H9 (cell line): ENCODE measurements around the gene VIT. TPM values are rescaled to one million over a fixed set of nuclear protein-coding genes. Genes with fewer than 3 reads are reported as not detected.

Experiments used
- DNase-seq: peaks from one replicate; pipeline ENCODE4 v3.0.0-alpha.2; 2017
- H2AFZ ChIP-seq: one replicate; pipeline ENCODE4 v1.6.1; 2013; ENCODE audit warnings: mild to moderate bottlenecking, low read length, control low read depth, moderate library complexity
- H2AK5ac ChIP-seq: 2 replicates; pipeline ENCODE4 v1.6.1; 2013; ENCODE audit warnings: low read length, control low read depth, mixed read lengths; ENCODE audit not compliant: insufficient read length
- H2BK120ac ChIP-seq: one replicate; pipeline ENCODE4 v1.6.1; 2013; ENCODE audit warnings: low read depth, mild to moderate bottlenecking, low read length, control low read depth, inconsistent platforms; ENCODE audit not compliant: poor library complexity, severe bottlenecking
- H2BK12ac ChIP-seq: 2 replicates; pipeline ENCODE4 v1.6.1; 2013; ENCODE audit warnings: low read length, control low read depth, mixed read lengths, low read depth; ENCODE audit not compliant: insufficient read length
- H2BK15ac ChIP-seq: 2 replicates; pipeline ENCODE4 v1.6.1; 2013; ENCODE audit warnings: low read depth, low read length, control low read depth
- H2BK20ac ChIP-seq: one replicate; pipeline ENCODE4 v1.6.1; 2013; ENCODE audit warnings: low read depth, mild to moderate bottlenecking, low read length, control low read depth, inconsistent platforms; ENCODE audit not compliant: poor library complexity, severe bottlenecking
- H2BK5ac ChIP-seq: 2 replicates; pipeline ENCODE4 v1.6.1; 2013; ENCODE audit warnings: low read length, control low read depth, mixed read lengths; ENCODE audit not compliant: insufficient read length
- H3K14ac ChIP-seq: 2 replicates; pipeline ENCODE4 v1.6.1; 2013; ENCODE audit warnings: low read length, control low read depth; ENCODE audit not compliant: insufficient read depth
- H3K18ac ChIP-seq: 2 replicates; pipeline ENCODE4 v1.6.1; 2013; ENCODE audit warnings: low read depth, mild to moderate bottlenecking, mixed read lengths, low read length, control low read depth; ENCODE audit not compliant: insufficient read length
- H3K23ac ChIP-seq: 2 replicates; pipeline ENCODE4 v1.6.1; 2013; ENCODE audit warnings: low read length, control low read depth, mixed read lengths, low read depth; ENCODE audit not compliant: insufficient read length
- H3K23me2 ChIP-seq: 2 replicates; pipeline ENCODE4 v1.6.1; 2013; ENCODE audit warnings: low read depth, mild to moderate bottlenecking, mixed read lengths, low read length, control low read depth; ENCODE audit not compliant: insufficient read length, poor library complexity, severe bottlenecking
- H3K27ac ChIP-seq: 2 replicates; pipeline ENCODE4 v1.5.1; 2013; ENCODE audit warnings: low read length, control low read depth, mixed read lengths, low read depth; ENCODE audit not compliant: insufficient read length
- H3K27me3 ChIP-seq: 2 replicates; pipeline ENCODE4 v1.6.1; 2013; ENCODE audit warnings: low read length, control low read depth, inconsistent platforms; ENCODE audit not compliant: insufficient read depth
- H3K4ac ChIP-seq: 2 replicates; pipeline ENCODE4 v1.6.1; 2013; ENCODE audit warnings: low read depth, mild to moderate bottlenecking, control low read depth, inconsistent platforms, low read length, moderate library complexity
- H3K4me1 ChIP-seq: 2 replicates; pipeline ENCODE4 v1.6.1; 2013; ENCODE audit warnings: low read length, control low read depth, inconsistent platforms; ENCODE audit not compliant: insufficient read depth
- H3K4me2 ChIP-seq: 2 replicates; pipeline ENCODE4 v1.6.1; 2013; ENCODE audit warnings: low read length, control low read depth, mixed read lengths; ENCODE audit not compliant: insufficient read length, insufficient read depth
- H3K56ac ChIP-seq: 2 replicates; pipeline ENCODE4 v1.6.1; 2013; ENCODE audit warnings: low read depth, mild to moderate bottlenecking, mixed read lengths, low read length, control low read depth; ENCODE audit not compliant: insufficient read length
- H3K79me1 ChIP-seq: 2 replicates; pipeline ENCODE4 v1.6.1; 2013; ENCODE audit warnings: low read depth, mild to moderate bottlenecking, moderate library complexity, low read length, control low read depth, inconsistent platforms; ENCODE audit not compliant: insufficient read depth, poor library complexity, severe bottlenecking
- H3K79me2 ChIP-seq: 2 replicates; pipeline ENCODE4 v1.6.1; 2013; ENCODE audit warnings: low read length, control low read depth, inconsistent platforms; ENCODE audit not compliant: insufficient read depth
- H3K9ac ChIP-seq: 2 replicates; pipeline ENCODE4 v1.6.1; 2013; ENCODE audit warnings: low read length, control low read depth, mixed read lengths; ENCODE audit not compliant: insufficient read length; ENCODE audit errors: extremely low read depth
- H3K9me3 ChIP-seq: one replicate; pipeline ENCODE4 v1.6.1; 2013; ENCODE audit warnings: low read depth, low read length, inconsistent platforms; ENCODE audit not compliant: control insufficient read depth
- H3T11ph ChIP-seq: one replicate; pipeline ENCODE4 v1.6.1; 2013; ENCODE audit warnings: mild to moderate bottlenecking, low read length, control low read depth, inconsistent platforms
- H4K20me1 ChIP-seq: one replicate; pipeline ENCODE4 v1.6.1; 2013; ENCODE audit not compliant: control insufficient read depth, insufficient read length, insufficient read depth
- H4K5ac ChIP-seq: 2 replicates; pipeline ENCODE4 v1.6.1; 2013; ENCODE audit warnings: low read depth, mild to moderate bottlenecking, mixed read lengths, low read length, control low read depth; ENCODE audit not compliant: insufficient read length
- H4K8ac ChIP-seq: replicated peaks from 2 replicates; pipeline ENCODE4 v1.6.1; 2013; ENCODE audit warnings: low read length, control low read depth, mixed read lengths, low read depth; ENCODE audit not compliant: insufficient read length
- H4K91ac ChIP-seq: 2 replicates; pipeline ENCODE4 v1.6.1; 2013; ENCODE audit warnings: low read depth, mild to moderate bottlenecking, moderate library complexity, mixed read lengths, low read length, control low read depth; ENCODE audit not compliant: insufficient read length
- H3K27ac Mint-ChIP-seq, 3 experiments: 2 replicates in 2 of 3; 3 replicates in 1 of 3; pipeline ENCODE4 v1.8.0; 2020 to 2021; ENCODE audit warnings: mixed read lengths in 3 of 3, mild to moderate bottlenecking in 1 of 3, moderate library complexity in 1 of 3
- H3K27me3 Mint-ChIP-seq: 2 replicates; pipeline ENCODE4 v1.8.0; 2021; ENCODE audit warnings: low read depth, mild to moderate bottlenecking, moderate library complexity, mixed read lengths
- H3K36me3 Mint-ChIP-seq, 3 experiments: 2 replicates in 2 of 3; 3 replicates in 1 of 3; pipeline ENCODE4 v1.8.0; 2020 to 2021; ENCODE audit warnings: low read depth in 3 of 3, mixed read lengths in 3 of 3; ENCODE audit not compliant: insufficient read depth in 1 of 3
- H3K4me1 Mint-ChIP-seq, 2 experiments: 2 replicates each; pipeline ENCODE4 v1.8.0; 2020; ENCODE audit warnings: mixed read lengths in 2 of 2
- H3K4me3 Mint-ChIP-seq, 2 experiments: 2 replicates in 1 of 2; 3 replicates in 1 of 2; pipeline ENCODE4 v1.8.0; 2020 to 2021; ENCODE audit warnings: mild to moderate bottlenecking in 2 of 2, mixed read lengths in 2 of 2, moderate library complexity in 1 of 2
- H3K9me3 Mint-ChIP-seq, 2 experiments: 2 replicates in 1 of 2; 3 replicates in 1 of 2; pipeline ENCODE4 v1.8.0; 2020; ENCODE audit warnings: mild to moderate bottlenecking in 2 of 2, mixed read lengths in 2 of 2, moderate library complexity in 1 of 2
- CTCF ChIP-seq: fragments of 200-600 bp; sonication (generic); conservative IDR thresholded peaks from 3 replicates; pipeline ENCODE4 v1.8.0; 2021; ENCODE audit warnings: antibody characterized with exemption, mild to moderate bottlenecking
- WGBS: extraction: QIAGEN DNeasy Blood & Tissue Kit; methylation state at CpG from one replicate; pipeline ENCODE4 v1.1.7; 2013; ENCODE audit warnings: missing lambda C conversion rate, low lambda C conversion rate, mixed read lengths; ENCODE audit not compliant: insufficient read length; ENCODE audit errors: extremely low coverage; 5-methylcytosine and 5-hydroxymethylcytosine counted together
- total RNA-seq: library from RNA; stranded (reverse); gene quantifications from 2 replicates; pipeline ENCODE4 v1.2.1, GENCODE V29; 2021

The VIT gene
- total RNA-seq, 1 experiment from 2014 or later = 0.15 TPM

- no peaks in the 10 kb centered on the region for H3K9me3 Mint-ChIP-seq
- no peak overlapping the region for H2BK20ac ChIP-seq
- H3K4me3 Mint-ChIP-seq = no peak overlapping the region
Observed at GRCh38 chr2:36855429-36855828, 158.9 kb downstream of the VIT start.

More at GRCh38 chr2:36855429-36855828, 158.9 kb downstream of the VIT start:
- Histone ChIP-seq H3K9me3 (no peaks in the 10 kb centered on the region), H2BK15ac (no peak overlapping the region), H3K27me3 (no peaks in the 10 kb centered on the region), H3K14ac (no peak overlapping the region), H2BK12ac (no peak overlapping the region), H2BK120ac (no peak overlapping the region), H4K5ac (no peak overlapping the region), H3K79me2 (no peaks in the 10 kb centered on the region), H3K4me1 (no peaks in the 10 kb centered on the region), H3K9ac (no peak overlapping the region), H3T11ph (no peak overlapping the region), H3K56ac (no peak overlapping the region), H3K4ac (no peak overlapping the region), H3K18ac (no peak overlapping the region), H4K20me1 (no peaks in the 10 kb centered on the region), H2AK5ac (no peak overlapping the region), H2AFZ (no peak overlapping the region), H3K23me2 (no peaks in the 10 kb centered on the region), H2BK5ac (no peak overlapping the region), H3K23ac (no peak overlapping the region), H3K4me2 (no peak overlapping the region), H3K79me1 (no peaks in the 10 kb centered on the region), H4K91ac (no peak overlapping the region), H3K27ac (no peak overlapping the region), H4K8ac (no peak overlapping the region)
- no peaks in the 10 kb centered on the region for H3K27me3 Mint-ChIP-seq
- peak overlapping the region in 1 of 3 experiments; percentile 49; a peak in 2 of 7 replicates for H3K27ac Mint-ChIP-seq
- peaks cover 10 to 36% (median 27%) of the 10 kb centered on the region in 3 experiments; a peak in 6 of 7 replicates for H3K36me3 Mint-ChIP-seq
- H3K4me1 Mint-ChIP-seq = peaks cover 4% of the 10 kb centered on the region in 2 experiments; a peak in 3 of 4 replicates
- DNase-seq = no peak
- no peak for TF ChIP-seq CTCF
- WGBS = no CpG with 5 or more reads among the region's 2 CpGs
